Smooth muscle cell of the brain vasculature (primary cell): Measurements from ENCODE around the gene DIS3L2.
"Not testable (repeated sequence)": the region's sequence is repeated elsewhere in the genome, so short reads cannot be mapped to it uniquely, and the experiment has no call there.

ENCODE experiments used
- DNase-seq: peaks from one replicate; pipeline ENCODE4 v3.0.0-alpha.2; 2012; ENCODE audit warnings: low read depth, low spot score

The DIS3L2 gene

DNA sequence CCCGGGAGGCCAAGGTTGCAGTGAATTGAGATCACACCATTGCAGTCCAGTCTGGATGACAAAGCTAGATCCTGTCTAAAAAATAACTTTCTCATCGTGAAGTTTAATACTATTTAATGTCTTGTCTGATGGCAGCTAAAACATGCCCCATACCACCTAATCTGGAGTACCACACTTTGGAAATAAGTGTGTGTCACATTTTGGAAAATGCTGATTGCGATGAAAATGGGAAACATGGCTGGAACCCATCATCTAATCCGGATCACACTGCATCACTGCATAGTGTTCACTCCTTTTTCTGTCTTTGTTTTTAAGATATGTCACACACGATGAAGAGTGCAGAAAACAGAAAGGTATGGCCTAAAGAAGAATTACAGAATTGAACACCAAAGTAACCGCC is 385.9 kb downstream of the DIS3L2 start:
- DNase-seq, result no peak

- DNase-seq, result no peak
Measured at GRCh38 chr2:232348936-232349335, 387.4 kb downstream of the DIS3L2 start.

DNA sequence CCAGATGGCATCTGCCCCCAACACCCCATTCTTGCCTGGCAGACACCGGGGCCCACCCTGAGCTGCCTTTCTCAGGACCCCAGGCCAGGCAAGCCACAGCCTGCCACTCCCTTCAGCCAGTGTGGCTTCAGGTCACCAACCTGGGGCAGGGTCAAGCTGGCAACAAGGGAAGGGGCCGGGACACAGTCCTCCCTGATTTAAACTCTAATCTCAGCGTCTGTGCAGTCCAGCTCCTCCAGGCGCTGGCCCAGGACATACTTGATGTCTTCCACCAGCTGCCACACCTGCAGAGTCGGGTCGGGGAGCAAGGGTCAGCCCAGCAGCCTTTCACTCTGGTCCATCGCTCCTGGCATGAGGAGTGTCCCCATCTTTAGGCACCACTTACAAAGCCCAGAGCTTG is 388.0 kb downstream of the DIS3L2 start:
- no peak for DNase-seq

DNA sequence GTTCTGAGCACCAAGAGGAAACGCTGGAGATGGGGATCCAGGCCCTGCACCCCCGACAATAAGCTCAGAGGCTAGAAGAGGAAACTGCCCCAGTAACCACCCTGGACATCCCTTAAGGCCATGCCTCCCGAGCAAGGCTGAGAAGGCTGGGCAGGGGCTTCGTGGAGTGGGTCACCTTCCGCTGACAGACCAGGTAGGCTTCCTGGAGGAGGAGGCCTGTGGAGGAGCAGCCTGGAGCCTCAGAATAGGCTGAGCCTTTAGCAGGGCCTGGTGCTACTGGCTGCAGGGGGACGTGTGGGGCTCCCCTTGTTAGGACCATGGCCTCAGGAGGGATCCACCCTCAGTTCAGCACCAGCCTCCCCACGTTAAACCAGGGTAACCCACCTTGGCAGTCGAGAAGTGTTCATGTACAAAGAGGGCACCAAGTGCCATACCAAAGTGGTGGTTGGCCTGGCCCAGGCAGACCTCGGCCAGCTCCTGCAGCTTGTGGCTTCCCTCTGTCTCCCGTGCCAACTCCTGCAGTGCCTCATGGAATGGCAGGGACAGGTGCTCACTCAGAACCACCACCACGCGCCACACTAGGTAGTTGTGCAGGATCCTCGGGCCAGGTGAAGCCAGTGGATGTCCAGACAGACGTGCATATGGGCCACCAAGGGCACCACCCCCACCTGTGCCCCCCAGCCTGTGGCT is 388.6 kb downstream of the DIS3L2 start:
- no peak for DNase-seq

GRCh38 chr2:232350804-232351685 is 389.5 kb downstream of the DIS3L2 start:
- no peak for DNase-seq

GRCh38 chr2:232351686-232352510 is 390.4 kb downstream of the DIS3L2 start:
- no peak for DNase-seq

- DNase-seq, result no peak
Measured at GRCh38 chr2:232352511-232353091, 391.1 kb downstream of the DIS3L2 start.

GRCh38 chr2:232353096-232353495 is 391.6 kb downstream of the DIS3L2 start:
- no peak for DNase-seq

- no peak for DNase-seq
Measured at GRCh38 chr2:232353660-232354059, 392.1 kb downstream of the DIS3L2 start.

GRCh38 chr2:232354069-232354468 is 392.6 kb downstream of the DIS3L2 start:
- DNase-seq, result no peak

DNA sequence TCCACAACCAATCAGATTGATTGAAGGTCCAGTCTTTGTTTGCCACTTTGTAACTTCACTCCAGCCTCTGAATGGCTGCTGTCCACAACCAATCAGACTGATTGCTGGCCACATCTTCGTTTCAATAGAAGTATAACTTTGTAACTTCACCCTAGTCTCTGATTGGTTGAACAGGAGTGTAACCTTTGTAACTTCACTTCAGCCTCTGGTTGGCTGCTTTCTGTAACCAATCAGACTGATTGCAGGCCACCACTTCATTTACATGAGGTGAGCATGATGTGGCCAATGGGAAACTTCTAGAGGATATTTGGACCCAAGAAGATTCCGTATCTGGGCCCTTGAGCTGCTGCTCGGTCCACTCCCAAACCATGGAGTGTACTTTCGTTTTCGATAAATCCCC is 400.1 kb downstream of the DIS3L2 start:
- no peak for DNase-seq

DNA sequence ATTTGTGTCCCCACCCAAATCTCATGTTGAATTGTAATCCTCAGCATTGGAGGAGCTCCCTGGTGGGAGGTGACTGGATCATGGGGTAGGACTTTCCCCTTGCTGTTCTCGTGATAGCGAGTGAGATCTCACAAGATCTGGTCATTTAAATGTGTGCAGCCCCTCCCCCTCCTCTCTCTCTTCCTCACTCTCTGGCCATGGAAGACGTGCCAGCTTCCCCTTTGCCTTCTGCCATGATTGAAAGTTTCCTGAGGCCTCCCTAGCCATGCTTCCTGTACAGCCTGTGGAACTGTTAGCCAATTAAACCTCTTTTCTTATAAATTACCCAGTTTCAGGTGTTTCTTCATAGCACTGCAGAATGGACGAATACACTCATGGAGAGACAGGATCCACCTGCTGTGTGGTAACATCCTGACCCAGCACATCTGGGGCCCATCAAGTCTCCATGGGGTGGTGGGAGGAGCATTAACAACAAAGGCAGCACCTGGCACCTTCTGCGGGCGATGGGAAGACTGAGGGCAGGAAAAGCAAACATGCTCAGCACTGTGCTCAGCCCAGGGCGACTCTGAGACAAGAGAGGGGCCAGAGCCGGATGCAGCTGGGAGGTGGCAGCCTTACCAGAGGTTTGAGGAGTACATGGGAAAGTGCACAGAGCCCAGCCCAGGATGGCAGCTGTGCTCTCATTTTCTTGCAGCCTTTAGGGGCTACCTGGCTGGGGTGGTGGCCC is 400.8 kb downstream of the DIS3L2 start:
- DNase-seq, result no peak

DNA sequence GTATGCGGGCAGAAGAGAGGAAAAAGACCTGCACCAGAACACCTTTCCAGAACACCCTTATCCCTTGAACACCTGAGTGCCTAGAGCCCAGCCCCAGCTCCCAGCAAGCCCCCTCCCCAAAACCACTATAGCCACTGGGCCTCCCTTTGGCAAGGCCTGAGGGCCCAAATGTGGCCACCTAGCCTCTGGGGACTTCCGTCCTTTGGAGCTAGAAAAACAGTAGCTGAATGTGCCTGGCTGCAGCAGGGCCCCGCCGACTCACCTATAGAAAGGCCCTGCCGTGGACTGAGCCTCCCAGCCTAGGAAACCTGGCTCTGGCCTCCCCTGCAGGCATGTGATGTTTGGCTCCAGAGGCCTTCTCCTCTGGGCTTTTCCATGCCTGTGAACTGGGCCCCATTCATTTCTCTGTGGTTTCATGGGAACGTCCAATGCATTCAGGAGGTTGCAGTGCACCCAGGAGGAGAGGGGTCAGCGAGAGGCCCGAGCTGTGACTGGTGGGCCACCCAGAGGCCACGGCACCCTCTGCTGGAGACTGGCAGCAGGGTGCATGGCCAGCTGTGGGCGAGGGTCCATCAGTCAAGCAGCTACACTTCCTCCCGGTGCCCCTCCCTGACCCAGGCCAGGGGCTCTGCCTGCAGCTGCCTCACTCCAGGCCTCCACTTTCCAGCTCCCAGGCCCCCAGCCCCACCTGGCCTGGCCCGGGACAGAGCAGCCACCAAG is 401.7 kb downstream of the DIS3L2 start:
- DNase-seq, result not testable (repeated sequence)

DNA sequence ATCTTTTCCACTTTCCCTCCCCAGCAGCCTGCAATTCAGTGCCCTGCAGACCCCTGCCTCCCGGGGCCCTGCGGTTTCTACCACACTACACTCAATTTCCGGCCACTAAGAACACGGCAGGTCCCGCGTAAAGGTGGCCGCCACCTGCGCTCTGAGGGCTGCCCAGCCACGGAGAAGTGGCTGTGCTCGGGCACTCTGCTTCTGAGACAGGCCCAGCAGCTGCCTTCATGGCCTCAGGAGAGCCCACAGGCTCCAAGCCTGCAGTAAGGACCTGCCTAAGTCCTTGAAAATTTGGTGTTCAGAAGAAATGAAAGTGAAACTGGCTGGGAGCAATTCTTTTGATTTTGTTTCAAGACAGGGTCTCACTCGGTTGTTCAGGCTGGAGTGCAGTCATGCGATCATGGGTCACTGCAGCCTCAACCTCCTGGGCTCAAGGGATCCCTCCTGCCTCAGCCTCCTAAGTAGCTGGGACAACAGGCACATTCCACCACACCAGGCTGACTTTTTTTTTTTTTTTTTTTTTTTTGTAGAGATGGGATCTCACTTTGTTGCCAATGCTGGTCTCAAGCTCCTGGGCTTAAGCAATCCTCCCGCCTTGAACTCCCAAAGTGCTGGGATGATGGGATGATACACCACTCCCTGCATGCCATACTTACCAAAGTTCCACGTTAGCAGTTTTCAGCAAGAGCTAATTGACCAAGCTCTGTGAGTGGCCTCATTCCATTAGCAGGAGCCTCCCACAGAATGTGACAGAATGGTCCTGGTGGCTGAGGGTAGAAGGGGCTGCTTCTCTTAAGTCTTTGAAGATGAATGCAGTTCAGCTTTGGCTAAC is 402.5 kb downstream of the DIS3L2 start:
- no peak for DNase-seq

GRCh38 chr2:232364806-232365594 is 403.5 kb downstream of the DIS3L2 start:
- not testable (repeated sequence) for DNase-seq

DNA sequence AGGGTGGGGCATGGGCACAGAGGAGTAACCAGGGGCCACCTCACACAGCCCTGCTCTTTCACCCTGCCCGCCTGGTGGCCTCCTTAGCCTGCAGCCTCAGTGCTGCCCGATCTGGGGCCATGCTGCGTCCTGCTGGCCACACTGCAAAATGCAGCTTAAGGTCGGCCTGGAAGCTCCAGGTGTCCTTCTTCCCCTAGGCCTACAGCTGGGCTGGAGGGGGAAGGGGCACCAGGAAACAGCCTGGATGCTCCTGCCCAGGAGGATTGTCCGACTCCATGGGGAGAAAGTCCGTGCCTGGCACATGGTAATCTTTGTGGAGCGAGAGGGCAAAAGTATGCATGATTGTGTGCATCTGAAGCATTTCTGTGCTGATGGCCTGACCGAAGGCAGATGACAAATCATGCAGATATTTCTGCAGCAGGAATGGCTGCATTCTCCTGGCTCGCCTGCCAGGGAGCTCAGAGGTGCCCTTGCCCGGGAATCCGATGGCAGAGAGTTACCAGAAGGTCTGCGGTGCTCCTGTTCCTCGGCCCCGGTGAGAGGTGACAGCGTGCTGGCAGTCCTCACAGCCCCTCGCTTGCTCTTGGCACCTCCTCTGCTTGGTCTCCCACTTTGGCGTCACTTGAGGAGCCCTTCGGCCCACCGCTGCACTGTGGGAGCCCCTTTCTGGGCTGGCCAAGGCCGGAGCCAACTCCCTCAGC is 404.3 kb downstream of the DIS3L2 start:
- no peak for DNase-seq

- DNase-seq, result not testable (repeated sequence)
Measured at GRCh38 chr2:232366461-232366860, 404.9 kb downstream of the DIS3L2 start.

- DNase-seq, result no peak
Measured at GRCh38 chr2:232367016-232367415, 405.5 kb downstream of the DIS3L2 start.
